ENCODE measurements around the gene MALRD1.

DNA sequence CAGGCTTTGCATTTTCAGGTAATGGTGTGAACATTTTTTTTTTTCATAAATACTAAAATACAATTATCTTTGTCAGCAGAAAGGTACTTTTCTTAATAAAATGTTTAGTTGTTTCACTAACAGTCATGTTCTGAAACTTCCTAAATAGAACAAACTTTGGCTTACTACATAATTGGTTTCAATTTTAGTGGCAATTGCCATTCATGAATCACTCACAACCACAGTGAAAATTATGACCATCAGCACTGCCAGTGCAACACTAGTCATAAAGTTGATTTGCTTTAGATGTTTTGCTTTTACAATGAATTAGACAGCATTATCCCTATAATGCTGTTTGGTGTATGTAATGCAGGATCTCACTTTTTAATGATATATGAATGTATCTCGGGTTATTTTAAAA is 470.0 kb downstream of the MALRD1 start:
- TF ChIP-seq EZH2phosphoT487 (IDR thresholded peaks at IDR 0.05; ENCODE audit: low read depth): no peak
- TF ChIP-seq, protein P1, sequence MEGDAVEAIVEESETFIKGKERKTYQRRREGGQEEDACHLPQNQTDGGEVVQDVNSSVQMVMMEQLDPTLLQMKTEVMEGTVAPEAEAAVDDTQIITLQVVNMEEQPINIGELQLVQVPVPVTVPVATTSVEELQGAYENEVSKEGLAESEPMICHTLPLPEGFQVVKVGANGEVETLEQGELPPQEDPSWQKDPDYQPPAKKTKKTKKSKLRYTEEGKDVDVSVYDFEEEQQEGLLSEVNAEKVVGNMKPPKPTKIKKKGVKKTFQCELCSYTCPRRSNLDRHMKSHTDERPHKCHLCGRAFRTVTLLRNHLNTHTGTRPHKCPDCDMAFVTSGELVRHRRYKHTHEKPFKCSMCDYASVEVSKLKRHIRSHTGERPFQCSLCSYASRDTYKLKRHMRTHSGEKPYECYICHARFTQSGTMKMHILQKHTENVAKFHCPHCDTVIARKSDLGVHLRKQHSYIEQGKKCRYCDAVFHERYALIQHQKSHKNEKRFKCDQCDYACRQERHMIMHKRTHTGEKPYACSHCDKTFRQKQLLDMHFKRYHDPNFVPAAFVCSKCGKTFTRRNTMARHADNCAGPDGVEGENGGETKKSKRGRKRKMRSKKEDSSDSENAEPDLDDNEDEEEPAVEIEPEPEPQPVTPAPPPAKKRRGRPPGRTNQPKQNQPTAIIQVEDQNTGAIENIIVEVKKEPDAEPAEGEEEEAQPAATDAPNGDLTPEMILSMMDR (IDR thresholded peaks at IDR 0.05; ENCODE audit: low read depth, low read length): no peak

Measured in OCI-LY3 (cell line).